Measurements from ENCODE around the gene P3R3URF.

Gene P3R3URF

DNA sequence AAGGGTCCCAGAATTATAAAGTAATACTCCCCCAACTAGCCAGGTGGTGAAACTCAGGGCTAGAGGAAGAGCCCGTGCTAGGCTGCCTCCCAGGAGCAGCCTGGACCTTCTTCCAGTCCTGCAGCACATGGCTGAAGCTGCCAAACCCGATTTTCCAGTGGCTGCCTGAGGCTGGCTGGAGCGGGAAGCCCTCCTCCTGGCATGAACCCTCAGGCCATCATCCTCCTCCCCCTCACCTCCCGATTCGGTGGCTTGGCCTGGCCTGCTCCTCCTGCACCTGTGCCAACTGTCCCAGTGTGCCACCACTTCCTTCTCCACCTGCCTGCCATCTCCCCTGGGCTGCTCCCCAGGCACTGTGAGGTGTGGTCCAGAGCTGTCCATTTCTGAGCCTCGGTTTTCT is 4.4 kb downstream of the P3R3URF start:
- Histone ChIP-seq H3K27me3 (ENCODE audit: insufficient read depth, insufficient read length) (peaks cover 26% of the 10 kb centered on the region), H3K9me3 (ENCODE audit: insufficient read depth, low read length) (no peaks in the 10 kb centered on the region), H3K4me1 (ENCODE audit: insufficient read depth, insufficient read length) (peaks cover 31% of the 10 kb centered on the region), H3K36me3 (ENCODE audit: insufficient read depth, insufficient read length, low read length) (no peaks in the 10 kb centered on the region), H3K4me3 (ENCODE audit: insufficient read length, low read depth) (no peak overlapping the region), H3K9ac (ENCODE audit: insufficient read length, low read depth) (peak overlapping the region; percentile 13)
- TF ChIP-seq ZNF274 (IDR thresholded peaks at IDR 0.05; ENCODE audit: low read depth, low read length) (no peak), YY1 (IDR thresholded peaks at IDR 0.05; ENCODE audit: insufficient read depth, insufficient read length) (no peak), SUZ12 (IDR thresholded peaks at IDR 0.05; ENCODE audit: extremely low read depth, insufficient read depth, insufficient read length) (no peak)
- no peak for DNase-seq (ENCODE audit: low read depth, low spot score)

DNA sequence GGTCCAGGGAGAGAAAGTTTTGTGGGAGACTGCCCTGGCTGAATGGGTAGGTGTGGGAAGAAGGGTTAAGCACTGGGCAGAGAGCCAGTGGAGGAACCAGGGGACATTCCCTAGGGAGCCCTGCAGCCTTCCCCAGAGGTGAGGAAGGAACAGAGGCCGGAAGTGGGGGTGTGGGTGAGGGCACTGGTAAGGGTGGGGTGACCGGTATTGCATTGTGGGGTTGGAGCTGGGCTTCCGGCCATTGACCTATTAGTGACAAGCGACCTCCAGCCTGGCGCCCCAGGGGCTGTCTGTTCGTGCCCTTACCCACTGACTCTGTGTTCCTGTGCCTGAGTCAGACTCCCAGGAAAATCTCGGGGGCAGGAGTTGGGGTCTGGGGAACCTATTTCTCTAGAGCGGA is 4.9 kb downstream of the P3R3URF start:
- no peaks in the 10 kb centered on the region for H3K36me3 ChIP-seq (ENCODE audit: insufficient read depth, insufficient read length, low read length)
- no peak for TF ChIP-seq ZNF274 (IDR thresholded peaks at IDR 0.05; ENCODE audit: low read depth, low read length)
- no peak for TF ChIP-seq SUZ12 (IDR thresholded peaks at IDR 0.05; ENCODE audit: extremely low read depth, insufficient read depth, insufficient read length)
- no peak for TF ChIP-seq YY1 (IDR thresholded peaks at IDR 0.05; ENCODE audit: insufficient read depth, insufficient read length)
- H3K4me1 ChIP-seq (ENCODE audit: insufficient read depth, insufficient read length) = peaks cover 34% of the 10 kb centered on the region
- no peak overlapping the region for H3K4me3 ChIP-seq (ENCODE audit: insufficient read length, low read depth)
- H3K9me3 ChIP-seq (ENCODE audit: insufficient read depth, low read length) = no peaks in the 10 kb centered on the region
- DNase-seq (ENCODE audit: low read depth, low spot score) = no peak
- H3K9ac ChIP-seq (ENCODE audit: insufficient read length, low read depth) = peak overlapping the region; percentile 7
- H3K27me3 ChIP-seq (ENCODE audit: insufficient read depth, insufficient read length) = peaks cover 32% of the 10 kb centered on the region

DNA sequence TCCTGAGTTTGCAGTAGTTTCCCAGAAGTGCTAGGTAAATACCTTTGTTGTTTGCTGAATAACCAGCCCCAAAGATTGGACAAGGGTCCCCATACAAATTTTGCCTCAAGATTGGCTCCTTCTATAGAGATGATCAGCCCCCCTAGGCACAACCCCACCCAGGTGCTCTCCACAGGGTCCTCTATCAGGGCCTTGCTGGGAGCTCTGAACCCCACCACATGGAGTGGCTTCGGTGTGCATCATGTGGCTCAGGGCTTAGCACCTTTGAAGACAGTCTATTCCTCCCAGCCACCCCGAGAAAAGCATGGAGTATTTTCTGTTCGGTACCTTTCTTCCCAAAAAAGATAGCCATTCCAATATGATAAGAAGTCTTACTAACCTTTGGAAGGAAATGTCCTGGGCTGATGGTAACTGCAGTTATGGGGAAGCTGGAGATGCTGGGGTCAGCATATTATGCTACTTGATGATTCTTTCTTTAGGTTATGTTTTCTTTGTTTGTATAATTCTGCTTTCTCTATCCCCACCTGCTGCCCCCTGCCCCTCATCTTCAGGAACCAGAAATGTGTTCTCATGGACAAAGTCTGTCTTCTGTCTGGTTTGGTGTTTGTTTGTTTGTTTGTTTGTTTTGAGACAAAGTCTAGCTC is 6.4 kb downstream of the P3R3URF start:
- Histone ChIP-seq H3K4me3 (ENCODE audit: insufficient read length, low read depth) (no peak overlapping the region), H3K27me3 (ENCODE audit: insufficient read depth, insufficient read length) (peaks cover 35% of the 10 kb centered on the region), H3K4me1 (ENCODE audit: insufficient read depth, insufficient read length) (peaks cover 27% of the 10 kb centered on the region), H3K9me3 (ENCODE audit: insufficient read depth, low read length) (no peaks in the 10 kb centered on the region), H3K9ac (ENCODE audit: insufficient read length, low read depth) (no peak overlapping the region), H3K36me3 (ENCODE audit: insufficient read depth, insufficient read length, low read length) (no peaks in the 10 kb centered on the region)
- DNase-seq (ENCODE audit: low read depth, low spot score) = no peak
- TF ChIP-seq ZNF274 (IDR thresholded peaks at IDR 0.05; ENCODE audit: low read depth, low read length) = no peak
- no peak for TF ChIP-seq SUZ12 (IDR thresholded peaks at IDR 0.05; ENCODE audit: extremely low read depth, insufficient read depth, insufficient read length)
- no peak for TF ChIP-seq YY1 (IDR thresholded peaks at IDR 0.05; ENCODE audit: insufficient read depth, insufficient read length)

DNA sequence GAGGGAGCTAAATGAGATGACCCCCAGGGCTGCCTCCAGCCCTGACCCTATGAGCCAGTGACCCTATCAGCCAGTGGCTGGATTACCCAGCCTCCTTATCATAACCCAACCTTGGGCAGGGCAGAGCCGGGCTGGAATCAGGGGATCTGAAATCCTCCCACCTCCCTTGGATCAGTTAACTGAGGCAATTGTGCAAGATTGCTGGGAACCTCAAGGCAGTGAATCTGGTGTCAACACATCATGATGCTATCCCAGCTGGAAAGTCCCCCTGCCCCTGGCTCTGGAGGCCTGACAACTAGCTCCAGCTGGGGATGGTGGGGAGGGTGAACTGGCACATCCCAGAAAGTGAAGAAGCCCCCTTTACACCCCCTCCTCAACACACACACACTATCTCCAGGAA is 7.8 kb downstream of the P3R3URF start:
- Histone ChIP-seq H3K9me3 (ENCODE audit: insufficient read depth, low read length) (no peaks in the 10 kb centered on the region), H3K4me1 (ENCODE audit: insufficient read depth, insufficient read length) (peaks cover 13% of the 10 kb centered on the region), H3K9ac (ENCODE audit: insufficient read length, low read depth) (no peak overlapping the region), H3K4me3 (ENCODE audit: insufficient read length, low read depth) (no peak overlapping the region), H3K27me3 (ENCODE audit: insufficient read depth, insufficient read length) (peaks cover 40% of the 10 kb centered on the region), H3K36me3 (ENCODE audit: insufficient read depth, insufficient read length, low read length) (no peaks in the 10 kb centered on the region)
- no peak for TF ChIP-seq ZNF274 (IDR thresholded peaks at IDR 0.05; ENCODE audit: low read depth, low read length)
- no peak for TF ChIP-seq SUZ12 (IDR thresholded peaks at IDR 0.05; ENCODE audit: extremely low read depth, insufficient read depth, insufficient read length)
- no peak for TF ChIP-seq YY1 (IDR thresholded peaks at IDR 0.05; ENCODE audit: insufficient read depth, insufficient read length)
- DNase-seq (ENCODE audit: low read depth, low spot score) = no peak

DNA sequence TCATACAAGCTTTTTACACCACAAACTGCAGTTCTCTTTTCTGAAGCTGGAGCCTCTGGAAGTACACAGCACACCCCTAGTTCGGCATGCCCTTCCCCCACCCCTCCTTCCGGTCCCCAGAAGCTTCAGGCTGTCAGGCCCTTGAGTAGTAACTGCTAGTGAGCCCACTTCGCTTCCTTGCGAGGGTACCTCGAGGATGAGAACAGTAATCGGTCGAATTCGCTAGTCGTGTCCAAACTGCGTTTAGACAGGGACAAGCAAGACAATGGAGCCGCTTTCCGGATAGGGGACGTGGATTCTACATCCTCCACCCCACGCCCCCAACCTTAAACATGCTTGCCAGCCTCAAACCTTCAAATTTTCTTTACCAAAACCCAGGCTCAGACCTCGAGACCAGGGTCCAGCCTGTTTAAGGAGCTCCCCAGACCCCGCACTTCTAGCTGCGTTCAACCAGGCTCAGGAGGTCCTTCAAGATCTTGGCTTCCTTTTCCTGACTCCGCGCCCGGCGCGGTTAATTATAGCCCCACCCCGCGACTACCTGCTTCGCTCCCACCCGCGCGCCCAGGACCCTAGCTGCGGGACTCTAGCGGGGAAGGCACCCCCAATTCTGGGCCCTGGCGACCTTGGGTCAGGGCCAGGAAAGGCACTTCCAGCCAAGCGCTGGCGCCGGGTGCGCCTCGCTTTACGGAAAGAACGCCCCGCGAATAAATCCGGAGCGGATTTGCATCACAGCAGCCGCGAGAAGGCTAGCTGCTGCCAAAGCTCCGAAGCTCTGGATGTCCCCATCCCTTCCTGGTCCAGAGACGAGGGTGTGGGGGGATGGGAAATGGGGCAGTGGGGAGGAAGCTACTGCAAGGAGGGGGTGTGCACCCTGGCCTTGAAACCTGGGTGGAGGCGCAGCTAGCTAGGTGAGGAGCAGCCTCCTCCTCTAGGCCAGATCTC is 9.5 kb downstream of the P3R3URF start:
- Histone ChIP-seq H3K9ac (ENCODE audit: insufficient read length, low read depth) (peak overlapping the region; percentile 58), H3K27me3 (ENCODE audit: insufficient read depth, insufficient read length) (peaks cover 40% of the 10 kb centered on the region), H3K4me1 (ENCODE audit: insufficient read depth, insufficient read length) (peaks cover 9% of the 10 kb centered on the region), H3K4me3 (ENCODE audit: insufficient read length, low read depth) (peak overlapping the region; percentile 1), H3K9me3 (ENCODE audit: insufficient read depth, low read length) (no peaks in the 10 kb centered on the region), H3K36me3 (ENCODE audit: insufficient read depth, insufficient read length, low read length) (no peaks in the 10 kb centered on the region)
- no peak for DNase-seq (ENCODE audit: low read depth, low spot score)
- TF ChIP-seq SUZ12 (IDR thresholded peaks at IDR 0.05; ENCODE audit: extremely low read depth, insufficient read depth, insufficient read length) (no peak), YY1 (IDR thresholded peaks at IDR 0.05; ENCODE audit: insufficient read depth, insufficient read length) (no peak), ZNF274 (IDR thresholded peaks at IDR 0.05; ENCODE audit: low read depth, low read length) (no peak)

DNA sequence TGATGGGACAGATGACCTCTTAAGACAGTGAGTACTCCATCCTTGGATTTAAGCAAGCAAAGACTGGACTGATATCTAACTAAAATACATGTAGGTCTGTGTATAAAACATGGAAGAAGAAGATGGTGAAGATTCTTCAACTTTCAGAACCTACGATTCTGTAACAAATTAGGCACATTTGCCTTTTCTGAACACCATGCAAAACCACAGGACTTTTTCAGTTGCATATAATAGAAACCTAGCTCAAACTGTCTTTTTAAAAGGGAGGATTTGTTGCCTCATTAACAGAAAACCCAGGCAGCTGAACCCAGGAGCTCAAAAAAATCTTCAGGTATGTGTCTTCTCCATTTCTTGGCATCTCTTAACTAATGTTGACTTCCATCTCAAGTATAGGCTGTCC is 16.1 kb downstream of the P3R3URF start:
- DNase-seq (ENCODE audit: low read depth, low spot score) = no peak
- Histone ChIP-seq H3K4me3 (ENCODE audit: insufficient read length, low read depth) (no peak overlapping the region), H3K36me3 (ENCODE audit: insufficient read depth, insufficient read length, low read length) (no peaks in the 10 kb centered on the region), H3K9me3 (ENCODE audit: insufficient read depth, low read length) (no peaks in the 10 kb centered on the region), H3K9ac (ENCODE audit: insufficient read length, low read depth) (no peak overlapping the region), H3K27me3 (ENCODE audit: insufficient read depth, insufficient read length) (peaks cover 10% of the 10 kb centered on the region), H3K4me1 (ENCODE audit: insufficient read depth, insufficient read length) (no peaks in the 10 kb centered on the region)
- TF ChIP-seq SUZ12 (IDR thresholded peaks at IDR 0.05; ENCODE audit: extremely low read depth, insufficient read depth, insufficient read length) = no peak
- no peak for TF ChIP-seq ZNF274 (IDR thresholded peaks at IDR 0.05; ENCODE audit: low read depth, low read length)
- no peak for TF ChIP-seq YY1 (IDR thresholded peaks at IDR 0.05; ENCODE audit: insufficient read depth, insufficient read length)

DNA sequence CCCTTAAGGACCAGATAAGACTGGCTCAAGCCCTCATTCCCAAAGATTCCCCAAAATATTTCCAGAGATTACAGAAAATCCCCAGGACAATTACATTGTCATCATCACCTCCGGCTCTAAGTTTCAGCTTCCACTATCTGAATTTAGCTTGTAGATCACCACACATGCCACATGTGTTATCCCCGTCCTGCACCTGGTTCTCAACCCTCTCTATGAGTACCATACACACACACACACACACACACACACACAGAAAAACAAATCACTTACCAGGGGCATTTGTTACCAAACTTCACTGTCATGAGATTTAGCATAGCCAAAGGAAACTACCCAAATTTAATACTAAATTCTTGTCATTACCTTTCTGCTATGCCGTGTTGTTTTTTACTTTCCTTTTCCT is 16.8 kb downstream of the P3R3URF start:
- no peak for DNase-seq (ENCODE audit: low read depth, low spot score)
- Histone ChIP-seq H3K9ac (ENCODE audit: insufficient read length, low read depth) (no peak overlapping the region), H3K36me3 (ENCODE audit: insufficient read depth, insufficient read length, low read length) (no peaks in the 10 kb centered on the region), H3K27me3 (ENCODE audit: insufficient read depth, insufficient read length) (peaks cover 10% of the 10 kb centered on the region), H3K9me3 (ENCODE audit: insufficient read depth, low read length) (no peaks in the 10 kb centered on the region), H3K4me1 (ENCODE audit: insufficient read depth, insufficient read length) (no peaks in the 10 kb centered on the region), H3K4me3 (ENCODE audit: insufficient read length, low read depth) (no peak overlapping the region)
- no peak for TF ChIP-seq SUZ12 (IDR thresholded peaks at IDR 0.05; ENCODE audit: extremely low read depth, insufficient read depth, insufficient read length)
- TF ChIP-seq ZNF274 (IDR thresholded peaks at IDR 0.05; ENCODE audit: low read depth, low read length) = no peak
- no peak for TF ChIP-seq YY1 (IDR thresholded peaks at IDR 0.05; ENCODE audit: insufficient read depth, insufficient read length)
